ENCODE results near the gene DNM3.

Gene DNM3

GRCh38 chr1:172354291-172355274, 513.3 kb downstream of the DNM3 start:
- DNase-seq (ENCODE audit: low read depth), result no peak
- TF ChIP-seq CTCF (IDR thresholded peaks at IDR 0.05; ENCODE audit: low read length, missing control alignments), result no peak
- H3K4me3 ChIP-seq (replicated peaks; ENCODE audit: low read depth, low read length), result no peak overlapping the region

DNA sequence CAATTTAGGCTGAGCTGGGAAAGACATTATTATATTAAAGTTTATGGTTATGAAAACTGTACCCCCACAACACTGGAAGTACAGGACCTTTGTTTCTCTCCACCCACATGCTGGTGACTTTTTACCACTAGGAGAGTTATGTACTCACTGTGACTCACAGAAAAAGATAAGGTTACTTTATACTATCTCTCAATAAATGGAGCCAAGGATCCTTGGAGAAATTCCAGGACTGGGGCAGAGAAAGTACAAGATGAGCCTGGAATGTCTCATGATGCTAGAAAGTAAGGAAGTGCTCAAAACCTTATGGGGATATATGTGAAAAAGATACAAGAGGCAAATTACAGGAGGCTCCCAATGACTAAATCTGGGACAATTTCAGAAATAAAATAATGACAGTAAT, 515.3 kb downstream of the DNM3 start:
- DNase-seq (ENCODE audit: low read depth), result peak; percentile 83
- TF ChIP-seq CTCF (IDR thresholded peaks at IDR 0.05; ENCODE audit: low read length, missing control alignments), result peak; percentile 22
- H3K4me3 ChIP-seq (replicated peaks; ENCODE audit: low read depth, low read length), result no peak overlapping the region

DNA sequence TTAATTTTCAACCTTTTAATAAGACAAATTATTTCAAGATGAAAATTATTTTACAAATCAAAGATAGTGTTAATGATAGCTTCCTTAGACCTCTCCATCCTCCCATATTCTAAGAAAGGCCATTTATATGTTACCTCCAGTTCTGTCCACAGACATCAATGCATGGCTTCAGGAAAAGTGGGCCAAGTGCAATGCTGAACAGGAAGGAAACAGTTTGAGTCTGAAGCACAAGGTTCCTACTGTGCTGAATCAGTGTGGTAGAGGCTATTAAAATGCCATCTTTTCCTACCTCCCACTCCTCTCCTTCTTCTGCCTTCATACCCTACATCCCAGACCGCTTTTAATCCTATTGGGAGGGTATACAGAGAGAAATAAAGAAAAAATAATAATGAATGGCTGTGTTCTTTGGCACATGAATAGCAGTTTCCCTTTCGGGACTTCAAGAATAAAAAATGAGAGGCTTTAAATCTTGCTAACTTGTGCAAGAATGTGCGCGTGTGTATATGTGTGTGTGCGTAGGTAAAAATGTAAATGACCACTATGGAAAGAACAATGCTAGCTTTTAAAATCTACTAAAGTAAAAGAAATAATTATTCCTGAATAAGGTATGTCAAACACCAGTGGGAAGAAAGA, 516.6 kb downstream of the DNM3 start:
- H3K4me3 ChIP-seq (replicated peaks; ENCODE audit: low read depth, low read length), result peak overlapping the region; percentile 9
- DNase-seq (ENCODE audit: low read depth), result no peak
- no peak for TF ChIP-seq CTCF (IDR thresholded peaks at IDR 0.05; ENCODE audit: low read length, missing control alignments)

GRCh38 chr1:172359491-172359999, 518.2 kb downstream of the DNM3 start:
- H3K4me3 ChIP-seq (replicated peaks; ENCODE audit: low read depth, low read length), result peak overlapping the region; percentile 29
- no peak for TF ChIP-seq CTCF (IDR thresholded peaks at IDR 0.05; ENCODE audit: low read length, missing control alignments)
- peak; percentile 69 for DNase-seq (ENCODE audit: low read depth)

GRCh38 chr1:172360511-172360910, 519.2 kb downstream of the DNM3 start:
- no peak overlapping the region for H3K4me3 ChIP-seq (replicated peaks; ENCODE audit: low read depth, low read length)
- DNase-seq (ENCODE audit: low read depth), result peak; percentile 47
- TF ChIP-seq CTCF (IDR thresholded peaks at IDR 0.05; ENCODE audit: low read length, missing control alignments), result no peak

GRCh38 chr1:172360985-172361384, 519.7 kb downstream of the DNM3 start:
- no peak for TF ChIP-seq CTCF (IDR thresholded peaks at IDR 0.05; ENCODE audit: low read length, missing control alignments)
- no peak overlapping the region for H3K4me3 ChIP-seq (replicated peaks; ENCODE audit: low read depth, low read length)
- DNase-seq (ENCODE audit: low read depth), result no peak
